DND-41 (cell line): ENCODE measurements around the gene ENAH.

Source experiments
- ATAC-seq: fragments of 200-7000 bp; cut with Tn5 transposase; 3 replicates; pipeline ENCODE4 v1.9.1; 2021; ENCODE audit warnings: low read depth; ENCODE audit not compliant: insufficient read depth
- DNase-seq: peaks from one replicate; pipeline ENCODE4 v3.0.0-alpha.2; 2020
- H2AFZ ChIP-seq: 2 replicates; pipeline ENCODE4 v1.6.0; 2012; ENCODE audit warnings: low read depth, low read length
- H3K27ac ChIP-seq: 2 replicates; pipeline ENCODE4 v1.5.1; 2012; ENCODE audit warnings: low read length, inconsistent platforms
- H3K27me3 ChIP-seq: fragments of 200-600 bp; sonication (generic); 2 replicates; pipeline ENCODE4 v1.6.0; 2012; ENCODE audit warnings: low read length, mild to moderate bottlenecking, inconsistent platforms; ENCODE audit not compliant: insufficient read depth, poor library complexity
- H3K36me3 ChIP-seq: 2 replicates; pipeline ENCODE4 v1.5.1; 2012; ENCODE audit warnings: low read length, inconsistent platforms; ENCODE audit not compliant: insufficient read depth
- H3K4me1 ChIP-seq: 2 replicates; pipeline ENCODE4 v1.5.1; 2012; ENCODE audit warnings: mild to moderate bottlenecking, low read length; ENCODE audit not compliant: insufficient read depth
- H3K4me2 ChIP-seq: 2 replicates; pipeline ENCODE4 v1.6.0; 2012; ENCODE audit warnings: mild to moderate bottlenecking, moderate library complexity, low read length, inconsistent platforms; ENCODE audit not compliant: insufficient read depth
- H3K4me3 ChIP-seq, 2 experiments: fragments of 200-600 bp in 1 of 2; shearing (Covaris generic) in 1 of 2; 2 replicates each; pipeline ENCODE4 v1.5.1; 2012 to 2016; ENCODE audit warnings: inconsistent platforms in 2 of 2, low read length in 2 of 2, mild to moderate bottlenecking in 2 of 2, low read depth in 1 of 2, moderate library complexity in 1 of 2
- H3K79me2 ChIP-seq: 2 replicates; pipeline ENCODE4 v1.6.0; 2012; ENCODE audit warnings: low read length, inconsistent platforms; ENCODE audit not compliant: insufficient read depth
- H3K9ac ChIP-seq: 2 replicates; pipeline ENCODE4 v1.6.0; 2012; ENCODE audit warnings: low read depth, mild to moderate bottlenecking, inconsistent platforms, low read length, moderate library complexity
- H3K9me3 ChIP-seq: 2 replicates; pipeline ENCODE4 v1.5.1; 2012; ENCODE audit warnings: low read length, moderate library complexity, mild to moderate bottlenecking, inconsistent platforms; ENCODE audit not compliant: insufficient read depth, severe bottlenecking
- H4K20me1 ChIP-seq: 2 replicates; pipeline ENCODE4 v1.6.0; 2012; ENCODE audit warnings: low read length; ENCODE audit not compliant: insufficient read depth
- CTCF ChIP-seq: IDR thresholded peaks from 2 replicates; pipeline ENCODE4 v1.5.1; 2012; ENCODE audit warnings: borderline replicate concordance, low read length, moderate library complexity, mild to moderate bottlenecking; ENCODE audit not compliant: poor library complexity, severe bottlenecking; ENCODE audit errors: extremely low read depth
- EZH2 ChIP-seq: IDR thresholded peaks from 3 replicates; pipeline ENCODE4 v1.6.1; 2012; ENCODE audit warnings: borderline replicate concordance, low read depth, mild to moderate bottlenecking, moderate library complexity, low read length, inconsistent platforms; ENCODE audit not compliant: severe bottlenecking

Gene ENAH

DNA sequence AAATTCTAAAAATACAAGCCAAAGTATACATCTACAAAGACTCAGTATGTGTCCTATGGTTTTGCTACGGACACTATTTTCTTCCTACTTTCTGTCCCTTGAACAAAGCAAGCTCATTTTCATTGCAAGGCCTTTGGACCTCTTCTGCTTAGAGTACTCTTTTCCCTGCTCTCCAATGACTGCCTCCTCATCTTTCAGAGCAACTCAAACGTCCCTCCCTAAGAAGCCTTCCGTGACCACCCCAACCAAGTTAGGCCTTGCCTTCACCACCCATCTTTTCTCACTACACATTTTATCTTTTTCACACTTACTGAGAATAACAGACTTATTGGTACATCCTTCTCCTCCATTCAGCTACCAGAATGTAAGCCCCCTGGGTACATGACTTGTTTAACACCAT, 39.9 kb downstream of the ENAH start:
- Histone ChIP-seq H3K27ac (no peak overlapping the region), H3K4me3 (no peak overlapping the region), H3K4me1 (no peaks in the 10 kb centered on the region), H3K27me3 (no peaks in the 10 kb centered on the region), H3K9ac (no peak overlapping the region), H2AFZ (no peak overlapping the region), H3K79me2 (no peaks in the 10 kb centered on the region), H3K9me3 (no peaks in the 10 kb centered on the region), H4K20me1 (no peaks in the 10 kb centered on the region), H3K36me3 (no peaks in the 10 kb centered on the region), H3K4me2 (no peak overlapping the region)
- TF ChIP-seq CTCF = no peak
- no peak for TF ChIP-seq EZH2
- DNase-seq (no peak), ATAC-seq (no peak)

DNA sequence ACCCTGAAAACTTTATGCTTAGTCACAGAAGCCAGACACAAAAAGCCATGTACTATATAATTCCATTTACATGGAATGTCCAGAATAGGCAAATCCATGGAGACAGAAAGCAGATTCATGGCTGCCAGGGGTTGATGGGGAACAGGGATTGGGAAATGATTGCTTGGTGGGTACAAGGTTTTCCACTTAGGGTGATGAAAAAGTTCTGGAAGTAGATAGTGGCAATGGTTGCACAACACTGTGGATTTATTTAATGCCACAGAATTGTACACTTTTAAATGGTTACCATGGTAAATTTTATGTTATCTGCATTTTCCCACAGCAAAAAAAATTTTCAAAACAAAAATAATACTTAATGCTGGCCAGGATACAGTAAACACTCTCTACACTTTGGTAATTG, 40.6 kb downstream of the ENAH start:
- DNase-seq = no peak
- H3K9me3 ChIP-seq = no peaks in the 10 kb centered on the region
- H3K4me2 ChIP-seq = no peak overlapping the region
- ATAC-seq = no peak
- no peaks in the 10 kb centered on the region for H3K27me3 ChIP-seq
- H3K9ac ChIP-seq = no peak overlapping the region
- no peaks in the 10 kb centered on the region for H3K79me2 ChIP-seq
- no peaks in the 10 kb centered on the region for H3K4me1 ChIP-seq
- no peaks in the 10 kb centered on the region for H3K36me3 ChIP-seq
- no peak overlapping the region for H2AFZ ChIP-seq
- no peak overlapping the region for H3K4me3 ChIP-seq
- no peak overlapping the region for H3K27ac ChIP-seq
- no peaks in the 10 kb centered on the region for H4K20me1 ChIP-seq
- TF ChIP-seq CTCF (no peak), EZH2 (no peak)

GRCh38 chr1:225611537-225612223, 41.2 kb downstream of the ENAH start:
- Histone ChIP-seq H3K36me3 (no peaks in the 10 kb centered on the region), H3K4me3 (no peak overlapping the region), H2AFZ (no peak overlapping the region), H3K4me2 (no peak overlapping the region), H3K4me1 (no peaks in the 10 kb centered on the region), H3K9ac (no peak overlapping the region), H3K27me3 (no peaks in the 10 kb centered on the region), H3K9me3 (no peaks in the 10 kb centered on the region), H3K79me2 (no peaks in the 10 kb centered on the region), H3K27ac (no peak overlapping the region), H4K20me1 (no peaks in the 10 kb centered on the region)
- no peak for DNase-seq
- no peak for ATAC-seq
- no peak for TF ChIP-seq CTCF

GRCh38 chr1:225610539-225610938, 42.4 kb downstream of the ENAH start:
- H3K36me3 ChIP-seq = no peaks in the 10 kb centered on the region
- no peaks in the 10 kb centered on the region for H3K79me2 ChIP-seq
- H3K9ac ChIP-seq = no peak overlapping the region
- H3K27ac ChIP-seq = no peak overlapping the region
- ATAC-seq (no peak), DNase-seq (no peak)
- no peak for TF ChIP-seq CTCF
- TF ChIP-seq EZH2 = no peak
- H3K9me3 ChIP-seq = no peaks in the 10 kb centered on the region
- no peaks in the 10 kb centered on the region for H3K27me3 ChIP-seq
- H3K4me1 ChIP-seq = no peaks in the 10 kb centered on the region
- no peak overlapping the region for H3K4me3 ChIP-seq
- H4K20me1 ChIP-seq = no peaks in the 10 kb centered on the region
- H2AFZ ChIP-seq = no peak overlapping the region
- no peak overlapping the region for H3K4me2 ChIP-seq
